LHCN-M2 (cell line): Measurements from ENCODE around the gene HOXC6. TPM values are rescaled to one million over a fixed set of nuclear protein-coding genes. Genes with fewer than 3 reads are reported as not detected.
"Not testable (repeated sequence)": the region's sequence is repeated elsewhere in the genome, so short reads cannot be mapped to it uniquely, and the experiment has no call there.

Experiments used
- DNase-seq: peaks from one replicate; pipeline ENCODE4 v3.0.0-alpha.2; 2012; ENCODE audit warnings: low read depth
- total RNA-seq: library from RNA; depleted of rRNA; stranded (reverse); fragments of >200 nt; gene quantifications from 2 replicates; pipeline ENCODE4 v1.2.3, GENCODE V29; 2014

HOXC6 gene
- total RNA-seq, 1 experiment from 2014 or later, result 5.3 TPM

DNA sequence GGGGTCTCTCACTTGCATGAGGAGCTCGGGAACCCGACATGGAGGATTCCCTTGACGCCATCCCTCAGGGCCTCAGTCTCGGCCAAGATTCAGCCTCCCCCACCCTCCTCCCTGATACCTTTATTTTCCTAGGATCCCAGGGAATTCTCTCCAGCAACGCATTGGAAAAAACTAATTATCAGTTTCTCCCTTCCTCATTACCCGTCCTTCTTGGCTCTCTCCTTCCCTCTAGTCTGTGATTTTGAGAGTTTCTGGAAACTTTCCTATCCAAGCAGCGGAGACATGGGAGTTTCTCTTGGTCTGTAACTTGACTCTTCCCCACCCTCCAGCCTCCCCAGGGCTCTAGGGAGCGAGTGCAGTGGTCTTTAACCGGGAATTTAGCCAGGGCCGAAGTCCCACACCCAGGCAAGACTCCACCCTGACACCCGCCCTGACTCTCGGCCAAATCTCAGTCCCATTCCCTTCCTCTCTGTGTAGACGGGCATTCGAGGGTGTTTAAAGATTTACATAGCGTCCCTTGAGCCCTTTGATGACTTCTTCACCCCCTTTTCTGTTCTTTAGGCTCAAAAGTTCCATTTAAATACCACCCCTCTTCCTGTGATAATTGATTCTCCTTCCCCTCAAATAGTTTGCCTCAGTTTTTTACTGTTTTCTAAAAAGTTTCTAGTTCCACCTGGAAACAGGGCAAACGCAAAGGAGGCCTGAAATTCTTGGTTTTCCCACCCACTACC, 11.3 kb downstream of the HOXC6 start:
- DNase-seq, result no peak

- no peak for DNase-seq
Measured at GRCh38 chr12:54040148-54040494, 11.9 kb downstream of the HOXC6 start.

DNA sequence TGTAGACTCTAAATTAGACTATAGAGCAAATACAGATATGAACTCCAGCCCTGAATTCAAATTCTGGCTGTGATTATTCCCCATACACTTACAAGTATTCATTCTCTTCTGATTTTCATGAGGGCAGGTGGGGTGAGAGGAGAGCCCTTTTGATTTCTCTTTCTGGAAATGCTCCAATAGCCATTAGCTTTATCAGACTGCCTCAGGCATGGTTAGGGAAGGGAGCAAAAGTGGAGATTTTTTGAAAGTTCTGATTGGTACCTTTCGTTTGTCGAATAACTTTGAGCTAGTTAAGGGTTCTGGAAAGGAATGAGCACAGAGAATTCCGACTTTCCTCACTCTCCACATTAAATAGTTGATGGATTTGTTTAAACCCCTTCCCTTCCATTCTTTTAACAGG, 12.4 kb downstream of the HOXC6 start:
- no peak for DNase-seq

- DNase-seq, result no peak
Measured at GRCh38 chr12:54041097-54041690, 13.0 kb downstream of the HOXC6 start.

- not testable (repeated sequence) for DNase-seq
Measured at GRCh38 chr12:54042033-54042432, 13.8 kb downstream of the HOXC6 start.

DNA sequence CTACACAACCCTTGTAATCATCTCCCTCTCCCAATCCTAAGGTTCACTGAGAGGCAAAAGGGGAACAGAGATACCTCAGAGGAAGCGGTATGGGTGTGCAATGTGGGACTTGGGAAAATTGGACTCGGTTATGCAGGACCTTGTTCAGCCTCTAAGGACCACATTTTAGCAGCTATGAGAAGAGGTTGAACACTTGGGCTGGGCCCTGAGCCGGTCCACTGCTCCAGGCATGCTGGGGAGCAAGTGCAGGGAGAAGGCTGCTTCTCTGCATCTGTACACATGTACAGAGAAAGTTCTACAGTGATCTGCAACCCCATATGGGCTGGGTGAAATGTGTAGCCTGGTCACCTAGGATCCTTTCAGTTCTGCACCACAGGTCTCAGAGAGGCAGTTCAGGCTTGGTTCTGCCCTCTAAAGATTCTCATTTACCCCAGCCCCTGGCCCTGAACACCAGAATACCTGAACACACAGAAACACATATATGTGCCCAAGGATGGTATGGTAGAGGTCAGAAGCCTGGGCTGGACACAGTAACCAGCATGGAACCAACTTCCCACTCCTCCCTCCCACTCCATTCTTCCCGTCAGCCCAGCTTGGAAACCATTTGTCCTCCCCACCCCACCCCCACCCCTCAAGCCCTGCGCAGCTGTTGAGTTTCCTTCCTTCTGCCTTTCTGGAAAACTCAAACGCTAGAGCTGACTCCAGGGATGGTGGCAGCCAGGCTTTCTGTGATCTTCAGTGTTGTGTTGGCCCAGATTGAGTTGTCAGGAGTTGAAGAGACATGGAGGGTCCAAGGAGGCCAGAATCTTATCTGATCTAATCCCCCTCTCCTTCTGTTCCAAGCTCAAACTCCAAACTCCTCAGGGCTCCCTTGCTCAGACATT, 15.0 kb downstream of the HOXC6 start:
- DNase-seq, result peak; percentile 75

- no peak for DNase-seq
Measured at GRCh38 chr12:54044425-54045103, 16.3 kb downstream of the HOXC6 start.

- no peak for DNase-seq
Measured at GRCh38 chr12:54045401-54045800, 17.2 kb downstream of the HOXC6 start.

DNA sequence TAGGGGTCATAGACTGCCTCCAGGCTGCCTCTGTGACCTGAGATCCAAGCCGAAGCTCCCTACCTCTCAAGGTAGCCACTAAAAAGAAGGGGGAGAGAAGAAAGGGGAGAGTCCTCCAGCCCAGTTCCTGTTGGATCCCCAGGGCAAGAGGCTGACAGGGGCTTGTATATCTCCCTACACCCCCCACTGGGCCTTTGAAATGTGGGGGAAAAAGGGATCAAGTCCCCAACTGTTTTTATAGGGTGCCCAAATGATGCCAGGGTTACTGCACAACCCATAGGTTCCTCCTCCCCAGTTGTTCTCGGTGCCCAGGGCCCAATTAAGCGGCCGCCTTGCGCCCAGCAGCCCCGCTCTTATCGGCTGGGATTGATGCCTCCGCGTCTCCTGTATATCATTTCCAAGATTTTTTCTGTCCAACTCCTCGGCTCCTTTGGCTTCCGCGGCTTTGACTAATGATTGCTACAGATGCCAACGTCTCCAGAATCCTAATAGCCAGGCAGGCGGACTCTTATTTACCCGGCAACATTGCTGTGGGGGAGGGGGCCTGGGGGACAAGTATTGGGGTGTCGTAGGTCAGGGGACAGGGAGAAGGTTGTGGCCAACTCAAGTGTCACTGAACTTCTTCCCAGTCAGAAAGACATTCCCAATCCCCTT, 17.8 kb downstream of the HOXC6 start:
- no peak for DNase-seq

DNA sequence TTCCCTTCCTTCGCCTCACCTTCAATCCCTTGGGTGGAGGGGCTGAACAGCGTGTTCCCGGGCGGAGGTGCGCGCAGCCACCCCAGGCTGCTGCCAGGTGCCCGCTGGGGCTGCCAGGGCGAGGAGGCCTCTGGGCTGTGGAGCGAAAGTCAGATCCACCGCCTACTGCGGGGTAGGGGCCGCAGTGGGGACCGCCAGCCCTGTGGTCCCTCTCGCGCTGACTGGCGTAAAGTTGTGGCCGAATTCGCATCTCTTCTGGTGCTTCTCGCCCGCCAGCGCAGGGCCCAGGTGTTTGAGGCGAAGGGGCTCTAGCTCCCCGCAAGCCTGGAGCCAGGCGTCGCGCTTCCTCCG, 18.5 kb downstream of the HOXC6 start:
- no peak for DNase-seq

GRCh38 chr12:54047160-54047963, 19.1 kb downstream of the HOXC6 start:
- no peak for DNase-seq

DNA sequence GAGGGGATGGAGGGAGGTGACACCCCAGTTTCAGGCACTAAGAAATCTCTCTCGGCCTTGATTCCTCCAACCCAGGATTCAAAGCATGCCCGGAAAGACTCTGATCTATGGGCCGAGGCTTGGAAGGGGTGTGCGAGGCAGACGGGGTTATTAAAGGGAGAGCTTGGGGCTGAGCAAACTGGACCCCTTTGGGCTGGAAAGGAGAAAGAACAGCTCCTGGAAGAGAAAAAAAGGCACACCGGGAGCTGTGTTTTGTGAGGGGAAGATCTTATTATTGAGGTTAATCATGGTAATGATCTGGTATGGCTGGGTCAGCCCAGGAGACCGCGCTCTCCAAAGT, 19.7 kb downstream of the HOXC6 start:
- DNase-seq, result no peak

DNA sequence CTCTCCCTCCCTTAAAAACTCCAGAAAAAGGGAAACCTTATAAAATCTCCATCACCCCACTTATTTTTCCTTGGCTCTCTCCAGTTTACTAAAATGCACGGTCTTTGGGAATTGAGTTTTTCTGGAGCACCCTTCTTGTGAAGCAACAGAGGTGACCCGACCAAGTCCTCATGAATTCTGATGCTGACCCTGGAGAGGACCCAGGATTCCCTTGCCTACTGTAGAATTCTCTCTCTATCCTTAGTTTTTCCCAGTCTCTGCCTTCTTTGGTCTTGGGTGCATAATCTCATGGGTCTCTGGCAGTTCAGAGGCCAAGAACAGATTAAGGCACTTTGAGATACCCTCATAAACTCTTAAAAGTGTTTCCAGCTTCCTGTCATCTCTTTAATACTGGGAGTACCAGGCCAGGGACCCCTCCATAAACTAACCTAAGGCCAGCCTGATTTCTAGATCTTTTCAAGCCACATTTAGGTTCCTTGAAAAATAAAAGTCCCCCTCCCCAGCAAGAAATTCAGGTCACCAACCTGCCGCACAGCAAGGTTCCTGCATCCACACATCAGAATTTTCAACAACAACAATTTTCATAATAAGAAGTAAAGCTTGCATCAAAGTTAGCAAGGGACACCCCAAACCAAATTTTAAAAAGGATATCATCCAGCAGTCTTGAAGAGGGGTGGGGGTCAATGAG, 20.3 kb downstream of the HOXC6 start:
- no peak for DNase-seq

DNA sequence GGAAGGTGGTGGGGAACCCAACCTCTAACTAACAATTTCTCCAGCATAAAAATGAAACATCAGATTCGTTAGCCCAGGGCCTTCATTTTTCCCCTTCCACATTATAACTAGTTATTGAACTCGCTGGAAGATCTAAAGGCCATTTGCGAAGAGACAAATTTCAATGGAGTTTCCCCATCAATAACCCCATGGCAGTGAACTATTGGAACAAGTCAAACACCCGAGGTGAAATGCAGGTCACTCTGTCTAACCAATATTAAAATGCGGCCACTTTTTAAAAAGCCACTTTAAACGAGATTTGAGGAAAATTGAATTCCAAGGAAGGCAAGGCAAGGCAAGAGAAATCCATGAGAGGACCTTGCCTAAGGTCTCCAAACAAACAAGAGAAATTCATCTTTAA, 20.9 kb downstream of the HOXC6 start:
- DNase-seq, result no peak

- DNase-seq, result no peak
Measured at GRCh38 chr12:54050482-54050810, 22.2 kb downstream of the HOXC6 start.

- DNase-seq, result no peak
Measured at GRCh38 chr12:54051026-54051842, 23.0 kb downstream of the HOXC6 start.

GRCh38 chr12:54051874-54052437, 23.7 kb downstream of the HOXC6 start:
- no peak for DNase-seq

DNA sequence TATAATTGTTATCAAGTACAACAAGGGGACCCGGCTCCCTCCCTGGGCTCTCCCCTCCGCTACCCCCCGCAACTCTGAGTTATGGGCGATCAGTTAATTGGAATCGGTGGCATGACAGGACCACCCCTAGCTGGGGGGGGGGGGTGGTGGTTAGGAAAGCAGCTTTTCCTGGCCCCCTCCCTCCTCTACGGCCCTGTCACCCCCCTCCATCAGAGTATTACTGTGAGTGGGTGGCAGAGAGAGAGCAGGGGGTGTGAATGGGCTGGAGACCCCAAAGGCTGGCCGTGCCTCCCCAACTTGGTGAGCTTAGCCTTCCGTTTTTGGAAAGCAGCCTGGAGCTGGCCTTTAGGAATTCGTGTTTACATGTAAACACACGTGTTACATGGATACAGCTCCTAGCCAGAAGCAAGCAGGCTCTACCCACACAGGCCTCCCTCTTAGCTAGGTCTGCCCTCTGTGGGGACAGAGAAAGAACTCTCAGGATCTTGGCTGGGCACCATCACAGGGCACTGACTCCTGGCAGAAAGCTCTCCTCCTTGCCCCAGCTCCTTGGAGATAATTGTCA, 24.3 kb downstream of the HOXC6 start:
- DNase-seq, result peak; percentile 66
